Measurements from ENCODE around the gene SSMEM1. TPM values are rescaled to one million over a fixed set of nuclear protein-coding genes. Genes with fewer than 3 reads are reported as not detected.

The SSMEM1 gene
- total RNA-seq, 1 donor from 2014 or later: not detected

GRCh38 chr7:130196476-130196875 lies 11.2 kb upstream of the SSMEM1 start:
- Mint-ChIP-seq H3K36me3 (ENCODE audit: unreplicated experiment) (no peaks in the 10 kb centered on the region), H3K27me3 (ENCODE audit: unreplicated experiment) (no peaks in the 10 kb centered on the region), H3K4me3 (ENCODE audit: unreplicated experiment) (no peak overlapping the region), H3K9me3 (ENCODE audit: unreplicated experiment) (no peaks in the 10 kb centered on the region), H3K4me1 (ENCODE audit: low read depth, unreplicated experiment) (no peaks in the 10 kb centered on the region), H3K27ac (ENCODE audit: unreplicated experiment) (no peak overlapping the region)
- no peak for DNase-seq
- TF ChIP-seq CTCF (IDR thresholded peaks at IDR 0.05; ENCODE audit: partially characterized antibody, unreplicated experiment): no peak

- Mint-ChIP-seq H3K4me3 (ENCODE audit: unreplicated experiment) (no peak overlapping the region), H3K9me3 (ENCODE audit: unreplicated experiment) (no peaks in the 10 kb centered on the region), H3K27me3 (ENCODE audit: unreplicated experiment) (no peaks in the 10 kb centered on the region), H3K4me1 (ENCODE audit: low read depth, unreplicated experiment) (no peaks in the 10 kb centered on the region), H3K36me3 (ENCODE audit: unreplicated experiment) (no peaks in the 10 kb centered on the region), H3K27ac (ENCODE audit: unreplicated experiment) (no peak overlapping the region)
- no peak for TF ChIP-seq CTCF (IDR thresholded peaks at IDR 0.05; ENCODE audit: partially characterized antibody, unreplicated experiment)
- DNase-seq: no peak
Measured at GRCh38 chr7:130197094-130197493, 10.6 kb upstream of the SSMEM1 start.

- no peaks in the 10 kb centered on the region for H3K36me3 Mint-ChIP-seq (ENCODE audit: unreplicated experiment)
- no peak overlapping the region for H3K4me3 Mint-ChIP-seq (ENCODE audit: unreplicated experiment)
- no peak for DNase-seq
- peaks cover 3% of the 10 kb centered on the region for H3K27me3 Mint-ChIP-seq (ENCODE audit: unreplicated experiment)
- no peak overlapping the region for H3K27ac Mint-ChIP-seq (ENCODE audit: unreplicated experiment)
- TF ChIP-seq CTCF (IDR thresholded peaks at IDR 0.05; ENCODE audit: partially characterized antibody, unreplicated experiment): no peak
- H3K4me1 Mint-ChIP-seq (ENCODE audit: low read depth, unreplicated experiment): peaks cover 3% of the 10 kb centered on the region
- H3K9me3 Mint-ChIP-seq (ENCODE audit: unreplicated experiment): peaks cover 8% of the 10 kb centered on the region
Measured at GRCh38 chr7:130201796-130202195, 5.9 kb upstream of the SSMEM1 start.

GRCh38 chr7:130205084-130205947 lies 2.3 kb upstream of the SSMEM1 start, which contains the start of gene TMEM209:
TMEM209 (minus strand) TSS chr7:130205406; CDS start chr7:130205375, 31 bp downstream.
- DNase-seq: peak; percentile 98
- Mint-ChIP-seq H3K27ac (ENCODE audit: unreplicated experiment) (peak within 1 kb of the TSS; percentile 98), H3K27me3 (ENCODE audit: unreplicated experiment) (peaks cover 3% of the 10 kb centered on the region), H3K4me1 (ENCODE audit: low read depth, unreplicated experiment) (peaks cover 4% of the 10 kb centered on the region), H3K36me3 (ENCODE audit: unreplicated experiment) (no peaks in the 10 kb centered on the region), H3K4me3 (ENCODE audit: unreplicated experiment) (peak within 1 kb of the TSS; percentile 100), H3K9me3 (ENCODE audit: unreplicated experiment) (peaks cover 8% of the 10 kb centered on the region)
- TF ChIP-seq CTCF (IDR thresholded peaks at IDR 0.05; ENCODE audit: partially characterized antibody, unreplicated experiment): no peak

GRCh38 chr7:130207033-130207432 lies 627 bp upstream of the SSMEM1 start:
- DNase-seq: no peak
- Mint-ChIP-seq H3K27me3 (ENCODE audit: unreplicated experiment) (peaks cover 3% of the 10 kb centered on the region), H3K36me3 (ENCODE audit: unreplicated experiment) (no peaks in the 10 kb centered on the region), H3K27ac (ENCODE audit: unreplicated experiment) (no peak overlapping the region), H3K4me1 (ENCODE audit: low read depth, unreplicated experiment) (peaks cover 4% of the 10 kb centered on the region), H3K9me3 (ENCODE audit: unreplicated experiment) (peaks cover 8% of the 10 kb centered on the region), H3K4me3 (ENCODE audit: unreplicated experiment) (no peak overlapping the region)
- TF ChIP-seq CTCF (IDR thresholded peaks at IDR 0.05; ENCODE audit: partially characterized antibody, unreplicated experiment): no peak
